Skin of body (tissue), 2 donors: Measurements from ENCODE around the gene SMDT1. TPM values are rescaled to one million over a fixed set of nuclear protein-coding genes. Genes with fewer than 3 reads are reported as not detected.

Source experiments
- DNase-seq: peaks from one replicate; lab custom pipeline; 2025; lab: John Stamatoyannopoulos, UW
- total RNA-seq: library from RNA; depleted of rRNA; stranded (reverse); fragments of >200 nt; gene quantifications from one replicate; pipeline ENCODE4 v1.2.3, GENCODE V29; 2014

The SMDT1 gene, protein sequence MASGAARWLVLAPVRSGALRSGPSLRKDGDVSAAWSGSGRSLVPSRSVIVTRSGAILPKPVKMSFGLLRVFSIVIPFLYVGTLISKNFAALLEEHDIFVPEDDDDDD
- 21.2 TPM for total RNA-seq

DNA sequence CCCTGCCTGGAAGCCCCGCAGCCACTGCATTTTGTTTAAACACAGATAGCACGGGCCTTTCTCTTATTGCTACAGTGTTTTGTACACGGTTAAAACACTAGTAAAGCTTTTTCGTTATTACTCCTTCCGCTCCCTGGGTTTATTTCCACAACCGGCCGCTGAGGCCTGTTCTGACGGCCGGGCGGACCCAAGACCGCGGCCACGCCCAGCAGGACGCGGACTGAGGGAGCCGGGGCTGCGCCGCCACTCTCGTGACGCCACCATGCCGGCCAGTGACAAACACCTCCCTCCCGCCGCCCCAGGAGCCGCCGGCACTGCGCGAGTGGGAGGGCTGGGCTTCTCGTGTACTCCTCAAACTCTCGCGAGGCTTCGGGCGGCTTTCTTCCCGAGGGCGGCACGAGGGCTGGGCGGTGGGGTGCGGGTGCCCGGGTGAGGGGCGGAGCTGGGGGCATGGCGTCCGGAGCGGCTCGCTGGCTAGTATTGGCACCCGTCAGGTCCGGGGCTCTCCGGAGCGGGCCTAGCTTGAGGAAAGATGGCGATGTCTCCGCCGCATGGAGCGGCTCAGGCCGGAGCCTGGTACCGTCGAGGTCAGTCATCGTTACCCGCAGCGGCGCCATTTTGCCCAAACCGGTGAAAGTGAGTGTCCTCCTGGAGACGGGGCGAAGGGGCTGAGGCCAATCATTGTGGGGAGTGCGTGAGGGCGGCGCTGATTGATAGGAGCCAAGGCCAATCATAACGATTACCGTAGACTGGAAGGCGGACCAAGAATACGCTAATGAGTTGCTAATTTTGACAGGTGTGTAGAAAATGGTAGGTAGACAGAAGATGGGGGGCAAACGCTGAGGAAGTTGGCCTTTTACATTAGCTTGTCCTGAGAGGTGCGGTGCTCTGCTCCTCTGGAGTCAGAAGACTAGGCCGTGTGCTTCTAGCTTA is at the start of gene SMDT1:
TSS of gene SMDT1 (plus strand) at position 382 of the 933 bp plus-strand sequence. CDS start at position 451, 69 bp downstream.
- DNase-seq, result peak; percentile 97

DNA sequence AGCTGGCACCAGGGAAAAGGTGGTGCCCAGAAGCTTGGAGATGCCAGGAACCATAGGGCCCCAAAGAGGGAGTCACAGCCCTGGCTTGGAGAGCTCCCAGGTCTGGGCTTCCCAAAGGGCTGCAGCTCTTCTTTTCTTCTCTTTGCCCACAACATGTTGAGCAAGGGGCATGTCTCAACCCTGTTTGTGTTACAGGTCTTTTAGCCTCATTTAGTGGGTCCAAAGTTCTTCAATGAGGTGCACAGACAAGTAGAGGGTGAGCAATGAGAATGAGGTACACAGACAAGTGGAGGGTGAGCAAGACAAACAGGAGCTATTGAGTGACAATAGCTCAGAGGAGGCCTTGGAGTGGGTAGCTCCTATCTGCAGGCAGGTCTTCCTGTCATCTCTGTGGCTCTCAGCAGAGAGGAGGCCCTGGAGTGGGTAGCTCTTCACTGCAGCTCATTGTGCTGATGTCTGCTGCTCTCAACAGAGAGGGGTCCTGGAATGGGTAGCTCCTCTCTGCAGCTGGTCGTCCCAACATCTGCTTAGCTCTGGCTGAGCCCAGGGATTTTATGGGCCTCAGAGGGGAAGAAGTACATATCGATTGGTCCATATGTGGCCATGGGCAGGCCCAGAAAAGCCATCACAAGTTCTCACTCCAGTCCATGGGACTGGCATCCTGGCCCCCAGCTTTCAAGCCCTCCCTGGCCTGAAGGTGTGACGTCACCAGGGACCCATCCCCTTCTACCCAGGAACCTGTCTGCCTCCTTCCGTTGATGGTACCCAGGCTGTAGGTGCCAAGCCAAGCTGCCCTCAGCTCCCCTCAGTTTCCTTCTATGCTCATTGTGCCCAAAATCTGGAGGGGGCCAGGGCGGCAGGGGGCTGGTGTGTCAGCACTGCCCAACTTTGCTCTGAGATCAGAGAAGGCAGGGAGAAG is 46.0 kb upstream of the SMDT1 start:
- no peak for DNase-seq

DNA sequence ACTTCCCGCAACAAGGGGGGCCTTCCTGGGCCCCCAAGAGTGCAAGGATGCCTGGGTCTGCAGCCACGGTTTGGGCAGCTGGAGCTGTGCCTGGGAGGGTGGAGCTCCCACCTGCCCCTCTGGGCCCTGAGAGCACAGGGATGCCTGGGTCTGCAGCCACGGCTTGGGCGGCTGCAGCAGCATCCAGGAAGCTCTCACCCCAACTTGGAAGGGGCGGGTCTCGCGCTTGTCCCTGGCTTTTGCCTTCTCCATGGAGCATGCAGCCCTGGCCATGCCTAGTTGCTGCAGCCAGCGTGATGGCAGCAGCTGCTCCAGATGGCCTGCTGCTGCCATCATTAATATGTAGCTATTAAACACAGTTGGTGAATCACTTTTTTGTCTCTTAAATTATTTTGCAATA is 44.2 kb upstream of the SMDT1 start:
- no peak for DNase-seq

DNA sequence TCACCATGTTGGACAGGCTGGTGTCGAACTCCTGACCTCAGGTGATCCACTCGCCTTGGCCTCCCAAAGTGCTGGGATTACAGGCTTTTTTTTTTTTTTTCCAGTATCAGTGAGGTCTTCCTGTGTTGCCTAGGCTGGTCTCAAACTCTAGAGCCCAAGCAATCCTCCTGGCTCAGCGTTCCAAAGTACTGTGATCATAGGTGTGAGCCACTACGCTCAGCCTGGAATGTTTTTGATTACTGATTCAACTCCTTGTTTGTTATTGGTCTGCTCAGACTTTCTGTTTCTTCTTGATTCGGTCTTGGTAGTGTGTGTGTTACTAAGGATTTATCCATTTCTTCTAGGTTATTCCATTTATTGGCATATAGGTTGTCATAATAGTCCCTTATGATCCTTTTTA is 40.2 kb upstream of the SMDT1 start:
- no peak for DNase-seq

DNA sequence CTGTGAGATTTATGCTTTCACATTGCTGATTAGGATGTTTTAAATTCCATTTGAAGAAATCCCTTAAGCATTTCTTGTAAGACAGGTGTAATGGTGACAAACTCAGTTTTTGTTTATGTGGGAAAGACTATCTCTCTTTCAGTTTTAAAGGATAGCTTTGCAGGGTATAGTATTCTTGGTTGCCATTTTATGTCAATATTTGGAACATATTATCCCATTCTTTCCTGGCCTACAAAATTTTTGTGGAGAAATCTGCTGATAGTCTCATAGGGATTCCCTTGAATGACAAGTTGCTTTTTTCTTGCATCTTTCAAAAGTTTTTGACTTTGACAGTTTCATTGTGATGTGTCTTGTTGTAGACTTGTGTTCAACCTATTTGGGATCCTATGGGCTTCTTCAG is 37.7 kb upstream of the SMDT1 start:
- no peak for DNase-seq

DNA sequence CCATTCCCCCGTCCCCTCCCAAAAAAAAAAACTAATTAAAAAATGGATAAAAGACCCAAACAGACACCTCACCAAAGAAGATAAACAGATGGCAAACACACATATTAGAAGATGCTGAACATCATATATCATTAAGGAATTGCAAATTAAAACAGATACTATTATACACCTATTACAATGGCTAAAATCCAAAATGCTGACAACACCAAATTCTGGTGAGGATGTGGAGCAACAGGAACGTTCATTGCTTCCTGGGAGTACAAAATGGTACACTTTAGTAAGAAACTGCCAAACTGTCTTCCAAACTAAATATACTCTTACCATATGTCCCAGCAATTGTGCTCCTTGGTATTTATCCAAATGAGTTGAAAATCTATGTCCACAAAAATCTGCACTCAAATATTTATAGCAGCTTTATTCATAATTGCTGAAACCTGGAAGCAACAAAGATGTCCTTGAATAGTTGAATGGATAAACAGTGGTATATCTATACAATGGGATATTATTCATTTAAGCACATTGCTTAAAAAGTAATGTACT is 28.8 kb upstream of the SMDT1 start:
- DNase-seq, result no peak

DNA sequence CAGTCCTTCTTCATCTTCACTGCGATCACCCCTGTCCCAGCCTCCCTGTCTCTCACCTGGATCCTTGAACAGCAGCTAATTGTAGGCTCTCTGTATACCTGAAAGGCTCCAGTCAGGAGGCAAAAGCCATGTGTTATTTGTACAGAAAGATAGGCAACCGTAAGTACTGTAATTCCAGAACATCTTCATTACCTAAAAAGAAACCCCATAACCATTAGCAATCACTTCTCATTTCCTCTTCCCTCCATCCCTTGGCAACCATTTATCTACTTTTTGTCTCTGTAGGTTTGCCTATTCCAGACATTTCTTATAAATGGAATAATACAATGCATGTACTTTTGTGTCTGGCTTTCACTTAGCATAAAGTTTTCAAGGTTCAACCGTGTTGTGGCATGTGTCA is 26.7 kb upstream of the SMDT1 start:
- no peak for DNase-seq

DNA sequence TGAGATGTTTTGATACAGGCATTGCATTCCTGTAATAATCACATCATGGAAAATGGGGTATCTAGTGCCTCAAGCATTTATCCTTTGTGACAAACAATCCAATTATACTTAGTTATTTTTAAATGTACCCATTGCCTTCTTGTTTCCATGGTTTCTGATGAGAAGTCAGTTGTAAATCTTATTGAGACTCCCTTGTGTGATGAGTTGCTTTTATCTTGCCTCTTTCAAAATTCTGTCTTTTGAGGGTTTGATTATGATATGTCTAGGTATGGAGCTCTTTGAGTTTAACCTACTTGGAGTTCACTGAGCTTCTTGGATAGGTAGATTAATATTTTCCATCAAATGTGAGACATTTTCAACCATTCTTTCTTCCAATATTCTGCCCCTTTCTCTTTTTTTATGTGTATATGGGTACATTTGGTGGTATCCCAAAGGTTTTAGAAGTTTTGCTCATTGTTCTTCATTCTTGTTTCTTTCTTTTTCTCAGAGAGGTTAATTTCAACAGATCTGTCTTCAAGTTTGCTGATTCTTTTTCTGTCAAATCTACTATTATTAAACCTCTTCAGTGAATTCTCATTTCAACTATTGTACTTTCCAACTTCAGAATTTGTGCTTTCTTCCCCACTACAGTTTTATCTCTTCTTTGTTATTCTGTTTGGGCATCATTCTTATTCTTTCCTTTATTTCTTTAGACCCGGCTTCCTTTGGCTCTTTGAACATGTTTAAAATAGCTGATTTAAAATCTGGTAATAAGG is 22.6 kb upstream of the SMDT1 start:
- DNase-seq, result no peak

DNA sequence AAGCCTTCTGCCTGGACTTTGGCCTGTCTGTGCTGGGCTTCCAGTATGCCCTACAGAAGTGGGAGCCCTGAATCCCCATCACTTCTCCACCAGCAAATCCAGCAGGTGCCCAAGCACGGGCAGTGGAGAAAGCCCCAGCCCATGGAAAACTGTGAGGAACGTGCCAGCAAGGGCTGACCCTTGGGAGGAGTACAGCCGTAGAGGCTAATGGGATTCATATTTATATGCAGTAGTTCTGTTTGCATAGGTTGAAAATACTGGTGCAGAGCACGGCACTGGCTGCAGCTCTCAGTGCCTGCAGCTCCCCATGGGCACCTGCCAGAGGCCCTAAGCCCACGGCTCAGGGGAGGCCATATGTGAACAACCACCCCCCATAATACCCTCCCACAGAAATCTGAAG is 19.0 kb upstream of the SMDT1 start:
- no peak for DNase-seq

DNA sequence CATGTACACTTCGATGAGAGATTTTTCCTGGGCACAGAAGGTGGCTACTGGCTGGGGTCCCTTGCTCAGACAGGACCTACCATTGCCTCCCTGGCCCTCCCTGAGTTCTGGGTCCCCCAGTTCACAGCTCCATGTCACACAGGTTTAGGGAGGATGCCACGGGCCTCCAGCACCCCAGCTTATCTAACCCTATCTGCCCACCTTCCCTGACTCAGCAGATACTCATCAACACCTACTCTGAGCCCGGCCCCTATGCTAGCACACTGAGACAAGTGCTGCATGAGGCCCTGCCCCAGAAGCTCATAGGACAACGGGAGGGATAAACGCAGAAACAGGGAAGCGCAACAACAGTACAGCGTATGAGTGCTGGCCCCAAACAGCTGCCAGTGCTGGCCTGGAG is 18.5 kb upstream of the SMDT1 start:
- no peak for DNase-seq

DNA sequence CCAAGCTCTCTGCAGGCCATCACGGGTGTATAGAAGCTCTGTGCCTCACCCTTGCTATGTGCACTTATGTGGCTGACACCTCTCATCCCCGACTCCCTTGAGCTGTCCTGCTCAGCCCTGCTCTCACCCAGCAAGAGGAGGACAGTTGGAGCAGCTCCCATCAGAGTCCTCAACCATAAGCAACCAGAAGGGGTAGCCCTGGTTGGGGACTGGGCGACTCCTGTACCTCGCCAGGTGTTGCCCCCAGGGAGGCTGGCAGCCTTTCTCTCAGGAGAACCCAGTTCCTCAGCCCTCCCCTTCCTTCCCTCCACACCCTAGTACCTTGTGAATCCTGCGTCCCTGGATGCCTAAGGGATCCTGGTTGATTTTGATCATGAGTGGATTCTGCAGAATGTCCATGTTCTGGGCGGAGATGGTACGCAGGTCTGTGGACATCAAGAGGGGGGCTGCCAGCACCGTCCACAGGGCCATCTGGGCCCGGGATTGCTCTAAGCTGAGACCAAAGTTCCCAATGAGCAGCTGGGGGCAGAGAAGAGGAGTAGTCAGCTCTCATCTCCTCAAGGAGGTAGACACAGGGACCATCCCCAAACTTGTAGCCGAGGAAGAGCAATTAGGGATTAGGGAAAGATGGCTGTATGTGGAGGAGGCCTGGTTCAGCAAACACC is 16.9 kb upstream of the SMDT1 start:
- DNase-seq, result no peak

DNA sequence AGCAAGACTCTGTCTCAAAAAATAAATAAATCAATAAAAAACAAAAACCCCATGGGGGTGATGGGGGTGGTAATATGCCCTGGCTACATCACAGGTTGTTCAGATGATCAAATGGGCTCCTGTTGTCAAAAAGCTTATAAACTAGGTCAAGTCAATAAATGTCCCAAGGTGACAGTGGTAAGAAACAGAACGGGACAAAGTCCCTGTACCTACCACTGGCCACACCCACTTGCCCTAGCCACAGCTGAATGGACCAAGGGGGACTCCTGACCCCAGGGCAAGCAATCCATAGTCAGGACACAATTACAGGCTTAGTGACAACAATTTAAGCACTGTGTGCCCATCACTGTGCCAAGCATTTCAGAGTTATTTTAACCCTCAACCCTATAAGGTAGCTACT is 14.9 kb upstream of the SMDT1 start:
- DNase-seq, result no peak

DNA sequence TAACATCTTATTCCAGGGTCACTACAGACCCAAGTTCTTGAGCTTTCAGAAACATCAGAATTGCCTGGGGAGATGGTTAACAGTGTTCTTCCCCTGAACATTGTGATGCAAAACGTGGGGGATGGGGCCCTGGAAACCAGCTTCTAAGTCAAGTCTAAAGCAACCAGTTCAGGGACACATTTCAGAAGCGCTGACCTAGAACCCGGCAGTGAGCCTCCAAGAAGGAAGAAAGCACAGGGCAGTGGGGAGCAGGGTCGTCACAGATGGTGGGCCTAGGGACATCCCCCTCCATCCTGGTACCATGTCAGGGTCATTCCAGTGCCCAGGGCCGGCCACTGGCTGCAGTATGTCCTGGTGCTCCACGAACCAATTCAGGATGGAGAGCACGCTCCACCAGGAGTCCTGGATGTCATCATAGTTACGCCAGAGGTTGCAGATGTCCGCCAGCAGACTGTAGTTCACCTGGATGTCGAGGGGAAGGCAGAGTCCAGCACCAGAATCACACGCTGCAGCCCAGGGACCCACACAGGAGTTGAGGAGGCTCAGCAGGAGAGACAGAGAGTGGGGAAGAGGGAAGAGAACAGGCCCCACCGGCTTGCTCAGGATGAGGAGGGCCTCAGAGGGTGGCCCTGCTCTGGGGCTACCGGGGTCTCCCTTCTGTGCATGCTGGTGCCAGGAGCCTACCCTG is 13.9 kb upstream of the SMDT1 start:
- DNase-seq, result no peak

DNA sequence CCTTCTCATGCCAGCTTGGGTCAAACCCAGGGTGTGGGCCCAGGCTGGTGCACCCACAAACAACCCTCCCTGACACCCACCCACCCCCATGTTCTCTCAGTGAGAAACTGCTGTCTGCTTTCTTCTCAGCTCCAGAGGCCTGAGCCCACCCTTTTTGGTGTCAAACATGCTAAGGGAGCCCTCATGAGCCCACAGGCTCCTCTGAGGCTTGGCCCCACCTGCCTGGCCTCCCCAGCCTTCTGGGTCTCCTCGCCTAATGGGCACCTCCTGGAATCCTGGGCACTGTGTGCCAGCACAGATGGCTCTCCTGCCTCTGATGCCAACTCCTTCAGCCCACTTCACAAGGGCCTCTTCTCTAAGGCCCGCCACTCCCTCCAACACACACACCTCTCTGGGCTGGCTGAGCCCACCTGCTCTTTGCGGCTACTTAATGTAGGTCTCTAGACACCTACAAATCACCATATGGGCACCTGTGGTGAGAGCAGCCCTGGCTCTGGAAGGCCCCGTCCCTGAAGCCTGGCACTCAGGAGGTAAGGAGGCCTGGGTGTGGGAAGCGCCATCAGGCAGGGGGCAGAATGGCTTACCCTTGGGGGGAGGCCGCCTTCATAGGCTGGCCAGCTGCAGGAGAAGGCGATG is 13.3 kb upstream of the SMDT1 start:
- DNase-seq, result no peak

DNA sequence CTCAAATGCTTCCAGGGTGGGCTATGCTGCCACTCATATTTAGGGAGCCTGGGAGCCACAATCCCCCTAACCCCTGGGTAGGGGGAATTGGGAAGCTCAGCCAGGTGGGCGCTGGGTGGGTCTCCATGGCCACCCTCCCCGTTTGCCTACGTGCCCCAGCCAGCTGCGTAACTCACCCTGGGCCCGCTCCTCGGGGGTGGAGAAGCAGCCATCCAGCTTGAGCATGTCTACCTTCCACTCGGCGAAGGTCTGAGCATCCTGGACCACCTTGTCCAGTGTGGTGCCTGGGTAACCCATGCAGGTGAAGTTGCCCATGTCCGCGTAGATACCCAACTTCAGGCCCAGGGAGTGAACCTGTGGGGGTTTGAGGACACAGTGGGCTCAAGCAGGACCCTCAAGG is 12.6 kb upstream of the SMDT1 start:
- DNase-seq, result no peak

DNA sequence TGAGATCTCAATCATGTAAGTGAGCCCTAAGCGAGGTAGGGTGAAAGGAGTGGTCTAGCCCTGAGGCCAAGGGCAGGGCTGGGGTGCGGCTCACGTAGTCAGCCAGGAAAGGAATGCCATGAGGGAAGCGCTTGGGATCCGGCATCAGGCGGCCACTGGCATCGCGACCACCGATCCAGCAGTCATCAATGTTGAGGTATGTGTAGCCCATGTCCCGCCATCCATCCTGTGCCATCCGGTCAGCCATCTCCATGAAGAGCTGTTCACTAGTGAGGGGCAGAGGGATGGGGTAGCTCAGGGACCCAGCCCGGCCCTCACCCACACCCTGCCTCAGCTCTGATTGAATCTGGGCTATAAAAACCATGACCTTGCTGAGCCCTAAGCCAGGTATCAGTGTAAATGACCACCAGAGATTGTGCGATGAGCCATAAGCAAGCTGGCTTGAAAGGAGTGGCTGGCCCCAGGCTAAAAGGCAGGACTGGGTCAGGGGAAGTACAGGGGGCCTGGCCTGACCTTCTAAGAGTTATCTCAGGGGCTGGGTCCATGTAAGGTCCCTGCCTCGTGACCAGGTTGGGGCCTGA is 11.7 kb upstream of the SMDT1 start:
- DNase-seq, result no peak

DNA sequence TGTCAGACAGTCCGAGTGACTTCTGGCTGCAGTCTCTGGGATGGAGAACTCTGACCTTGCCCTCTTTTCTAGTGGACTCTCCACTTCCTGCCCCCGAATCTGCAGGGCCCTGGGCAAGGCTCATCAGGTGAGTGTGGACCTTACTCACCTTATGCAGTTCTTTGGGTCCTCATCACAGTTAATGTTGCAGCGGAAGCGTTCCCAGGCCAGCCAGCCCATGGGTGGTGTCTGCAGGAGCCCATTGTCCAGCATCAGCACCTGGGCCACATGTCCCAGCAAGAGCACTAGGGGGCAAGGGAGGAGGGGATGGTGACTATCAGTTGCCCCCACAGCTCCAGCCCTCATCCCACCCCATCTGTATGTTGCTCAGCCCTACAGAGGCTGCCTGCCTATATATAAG is 11.2 kb upstream of the SMDT1 start:
- DNase-seq, result no peak

DNA sequence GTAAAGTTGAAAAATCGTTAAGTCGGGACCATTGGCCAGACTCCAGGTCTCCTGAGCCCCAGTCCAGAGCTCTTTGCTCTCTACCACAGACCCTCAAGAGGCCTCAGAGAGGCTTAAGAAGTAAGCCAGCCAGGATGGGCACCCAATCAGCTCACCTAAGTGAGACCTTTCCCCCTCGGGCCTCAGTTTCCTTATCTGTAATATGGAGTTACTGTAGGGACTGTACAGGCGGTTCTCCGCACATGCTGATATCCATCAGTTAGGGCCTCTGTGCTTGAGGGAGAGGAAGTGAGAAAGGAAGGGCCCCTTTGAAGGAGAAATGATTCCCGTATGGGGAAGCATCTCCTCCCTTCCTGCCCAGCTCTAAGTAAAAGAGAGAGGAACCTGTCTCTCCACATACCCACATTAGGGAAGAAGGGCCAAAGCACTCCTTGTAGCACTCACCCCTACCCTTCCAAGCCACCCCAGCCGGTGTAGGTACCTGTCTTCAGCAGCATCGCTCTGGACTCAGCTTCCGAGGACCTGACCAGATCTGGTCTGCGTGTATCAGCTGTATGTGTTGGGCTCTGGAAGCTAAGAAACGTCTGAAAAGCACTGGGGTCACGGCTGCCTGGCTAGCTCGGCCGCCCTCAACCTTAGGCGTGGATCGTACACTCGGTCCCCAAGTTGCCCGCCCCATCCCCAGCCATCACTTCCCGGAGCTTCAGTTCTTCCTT is 9.5 kb upstream of the SMDT1 start:
- peak; percentile 41 for DNase-seq
